Epithelial cell of prostate (primary cell): ENCODE results near the gene OGFOD3.
"Not testable (repeated sequence)": the region's sequence is repeated elsewhere in the genome, so short reads cannot be mapped to it uniquely, and the experiment has no call there.

Source experiments
- DNase-seq: peaks from one replicate; pipeline ENCODE4 v3.0.0-alpha.2; 2011; ENCODE audit warnings: low read depth, low spot score
- H3K27ac ChIP-seq: fragments of 450-650 bp; 2 replicates; pipeline ENCODE4 v1.5.1; 2017; ENCODE audit warnings: mild to moderate bottlenecking

The OGFOD3 gene

DNA sequence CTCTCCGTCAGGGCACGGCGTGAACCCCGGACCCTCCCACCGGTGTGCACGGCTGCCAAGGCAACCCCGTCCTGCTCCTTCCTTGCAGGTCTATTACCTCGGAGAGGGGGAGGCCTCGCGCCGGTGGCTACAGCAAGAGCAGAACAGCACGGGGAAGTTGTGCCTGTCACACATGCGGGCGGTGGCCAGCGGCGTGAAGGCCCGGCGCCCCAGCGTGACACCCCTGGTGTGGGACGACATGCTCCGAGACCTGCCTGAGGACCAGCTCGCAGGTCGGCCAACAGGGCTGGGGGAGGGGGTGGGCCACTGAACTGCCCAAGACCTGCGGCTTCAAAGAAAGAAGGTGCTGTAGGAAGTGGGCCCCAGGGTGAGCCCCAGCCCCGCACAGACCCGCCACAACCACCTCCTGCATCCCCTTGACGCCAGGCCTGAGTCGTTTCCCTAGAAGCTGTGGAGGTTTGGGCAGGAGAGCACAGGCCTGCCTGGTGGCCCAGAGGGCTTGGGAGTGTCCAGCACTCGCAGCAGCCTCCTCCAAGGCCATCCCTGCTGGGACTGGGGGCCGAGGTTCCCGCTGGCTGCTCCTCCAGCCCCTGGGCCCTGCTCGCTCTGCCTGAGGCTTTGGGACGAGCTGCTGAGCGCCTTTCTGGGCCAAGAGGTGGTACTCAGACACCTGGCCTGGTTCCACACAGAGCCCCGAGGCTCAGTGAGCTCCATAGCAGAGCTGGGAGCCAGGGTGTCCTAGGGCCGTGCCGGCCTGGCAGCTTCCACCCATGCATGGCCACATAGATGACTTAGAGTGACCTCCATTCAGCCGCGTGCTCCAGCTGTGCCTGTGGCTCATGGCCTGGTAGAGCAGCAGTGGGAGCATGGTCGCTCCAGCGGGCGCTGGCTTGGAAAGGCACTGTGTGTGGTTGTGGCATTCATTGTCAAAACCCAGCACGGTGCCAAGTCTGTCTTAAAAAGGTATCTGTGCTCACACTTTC, 17.5 kb upstream of the OGFOD3 start:
- no peak for DNase-seq
- H3K27ac ChIP-seq: no peak overlapping the region

DNA sequence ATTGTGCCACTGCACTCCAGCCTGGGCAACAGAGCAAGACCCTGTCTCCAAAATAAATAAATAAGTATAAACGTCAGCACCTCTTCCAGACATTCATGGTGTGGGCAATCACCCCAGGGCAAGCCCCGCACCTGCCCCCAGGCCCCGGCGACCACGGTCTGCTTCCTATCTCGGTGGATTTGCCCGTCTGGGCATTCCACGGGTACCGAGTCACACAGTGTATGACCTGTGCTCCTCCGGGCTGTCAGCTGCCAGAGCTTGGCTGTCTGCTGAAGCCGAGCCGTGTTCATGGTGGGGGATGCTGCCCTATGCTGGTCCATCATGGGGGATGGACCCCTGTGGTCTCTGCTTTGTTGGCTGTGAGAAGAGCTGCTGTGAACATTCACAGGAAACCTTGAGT, 16.7 kb upstream of the OGFOD3 start:
- no peak for DNase-seq

DNA sequence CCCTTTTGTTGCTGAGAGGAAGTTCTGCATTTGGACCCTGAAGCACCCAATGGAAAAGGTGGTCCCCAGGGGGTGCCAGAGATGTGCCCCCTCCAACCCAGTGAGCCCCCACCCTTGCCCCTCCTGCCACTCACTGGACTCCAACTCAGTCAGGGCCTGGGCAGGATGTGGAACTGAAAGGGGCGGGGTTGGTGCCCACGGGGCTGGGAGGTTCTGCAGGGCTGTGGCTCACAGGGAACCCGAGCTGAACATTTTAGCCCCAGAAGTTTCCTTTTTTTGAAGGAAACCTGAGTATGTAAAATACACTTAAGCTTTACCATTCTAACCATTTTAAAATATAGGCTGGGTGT, 15.8 kb upstream of the OGFOD3 start:
- DNase-seq: no peak
- H3K27ac ChIP-seq: no peak overlapping the region

More for the DNA sequence above, 16.7 kb upstream of the OGFOD3 start:
- no peak overlapping the region for H3K27ac ChIP-seq

DNA sequence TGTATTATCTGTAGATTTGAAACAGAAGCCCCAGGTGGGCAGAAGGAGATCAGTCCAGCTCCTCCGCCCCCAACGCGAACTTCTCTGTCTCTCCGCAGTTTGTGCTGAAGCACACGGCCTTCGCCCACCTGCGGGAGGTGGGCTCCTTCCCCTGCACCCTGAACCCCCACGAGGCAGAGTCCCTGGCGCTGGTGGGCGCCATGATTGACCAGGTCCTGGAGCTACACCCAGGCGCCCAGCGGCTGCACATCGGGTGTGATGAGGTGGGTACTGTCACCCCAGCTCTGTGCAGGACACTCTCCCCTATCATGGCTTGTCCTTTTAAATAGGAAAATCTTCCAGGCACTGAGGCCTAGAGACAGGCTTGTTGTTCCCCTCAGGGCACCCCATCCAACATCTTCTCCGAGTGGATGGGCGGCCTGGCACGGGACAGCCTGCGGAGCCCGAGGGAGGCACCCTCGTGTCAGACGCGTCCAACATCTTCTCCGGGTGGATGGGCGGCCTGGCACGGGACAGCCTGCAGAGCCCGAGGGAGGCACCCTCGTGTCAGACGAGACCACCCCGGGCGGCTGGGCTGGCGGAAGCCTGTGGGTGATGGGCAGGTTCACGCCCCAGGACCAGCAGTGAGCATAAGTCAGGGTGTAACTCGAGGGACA, 15.3 kb upstream of the OGFOD3 start:
- no peak for DNase-seq
- no peak overlapping the region for H3K27ac ChIP-seq

DNA sequence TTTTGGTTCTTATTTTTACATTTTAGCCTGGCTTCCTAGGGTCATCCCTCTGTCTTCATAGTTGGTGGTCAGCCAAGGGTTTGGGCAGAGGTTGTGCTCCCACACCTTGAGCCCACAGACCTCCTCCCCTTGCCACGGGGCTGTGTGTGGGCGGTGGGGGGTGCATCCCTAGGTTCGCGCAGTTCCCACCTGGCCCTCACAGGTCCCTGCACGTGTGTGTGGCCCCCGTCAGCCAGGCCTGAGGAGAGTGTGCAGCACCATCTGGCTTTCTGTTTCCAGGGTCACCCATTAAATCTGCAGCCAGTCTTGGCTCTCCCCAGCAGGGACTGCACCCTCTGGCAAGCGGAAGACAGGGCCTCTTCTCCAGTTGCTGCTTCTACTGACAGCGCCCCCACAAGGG, 13.6 kb upstream of the OGFOD3 start:
- no peak overlapping the region for H3K27ac ChIP-seq
- DNase-seq: no peak

DNA sequence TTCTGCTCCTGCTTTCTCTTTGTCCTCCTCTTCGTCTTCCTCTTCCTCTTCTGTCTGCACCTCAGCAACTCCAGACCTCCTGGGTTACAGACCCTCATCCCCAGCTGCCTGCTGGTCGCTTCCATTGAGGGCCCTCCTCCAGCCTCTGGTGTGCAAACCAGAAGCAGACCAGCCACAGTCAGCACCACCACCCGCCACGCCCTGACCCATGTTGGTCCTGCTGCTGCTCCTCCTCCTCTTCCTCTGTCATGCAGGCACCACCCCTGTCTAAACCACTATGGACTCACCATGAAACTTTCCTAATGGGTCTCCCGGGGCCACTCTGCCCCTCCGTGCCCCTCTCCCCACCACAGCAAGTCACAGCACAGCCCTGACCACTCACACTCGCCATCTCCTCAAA, 11.4 kb upstream of the OGFOD3 start:
- no peak overlapping the region for H3K27ac ChIP-seq
- no peak for DNase-seq

DNA sequence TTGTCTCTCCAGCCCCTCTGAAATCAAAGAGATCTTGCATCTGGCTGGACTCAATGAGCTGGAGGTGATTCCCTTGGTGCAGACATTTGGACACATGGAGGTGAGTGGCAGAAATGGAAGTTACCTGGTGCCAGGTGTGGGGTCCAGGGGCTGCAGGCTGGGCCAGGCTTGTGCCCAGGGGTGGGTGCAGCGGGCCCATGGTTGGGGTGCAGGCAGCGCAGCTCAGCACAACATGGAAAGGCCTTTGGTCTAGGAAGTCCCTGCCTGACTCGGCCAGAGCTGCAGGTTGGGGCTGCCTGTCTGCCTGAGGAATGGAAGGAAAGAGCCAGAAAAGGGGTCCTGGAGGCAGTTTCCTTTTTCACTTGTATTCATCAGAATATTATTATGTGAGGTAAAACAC, 10.2 kb upstream of the OGFOD3 start:
- no peak overlapping the region for H3K27ac ChIP-seq
- DNase-seq: no peak

DNA sequence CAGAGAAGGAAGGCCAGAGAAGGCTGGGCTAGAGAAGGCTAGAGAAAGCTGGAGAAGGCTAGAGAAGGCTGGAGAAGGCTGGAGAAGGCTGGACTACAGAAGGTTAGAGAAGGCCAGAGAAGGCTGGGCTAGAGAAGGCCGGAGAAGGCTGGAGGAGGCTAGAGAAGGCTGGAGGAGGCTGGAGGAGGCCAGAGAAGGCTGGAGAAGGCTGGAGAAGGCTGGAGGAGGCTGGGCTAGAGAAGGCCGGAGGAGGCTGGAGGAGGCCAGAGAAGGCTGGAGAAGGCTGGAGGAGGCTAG, 6.4 kb upstream of the OGFOD3 start:
- no peak for DNase-seq
- no peak overlapping the region for H3K27ac ChIP-seq

DNA sequence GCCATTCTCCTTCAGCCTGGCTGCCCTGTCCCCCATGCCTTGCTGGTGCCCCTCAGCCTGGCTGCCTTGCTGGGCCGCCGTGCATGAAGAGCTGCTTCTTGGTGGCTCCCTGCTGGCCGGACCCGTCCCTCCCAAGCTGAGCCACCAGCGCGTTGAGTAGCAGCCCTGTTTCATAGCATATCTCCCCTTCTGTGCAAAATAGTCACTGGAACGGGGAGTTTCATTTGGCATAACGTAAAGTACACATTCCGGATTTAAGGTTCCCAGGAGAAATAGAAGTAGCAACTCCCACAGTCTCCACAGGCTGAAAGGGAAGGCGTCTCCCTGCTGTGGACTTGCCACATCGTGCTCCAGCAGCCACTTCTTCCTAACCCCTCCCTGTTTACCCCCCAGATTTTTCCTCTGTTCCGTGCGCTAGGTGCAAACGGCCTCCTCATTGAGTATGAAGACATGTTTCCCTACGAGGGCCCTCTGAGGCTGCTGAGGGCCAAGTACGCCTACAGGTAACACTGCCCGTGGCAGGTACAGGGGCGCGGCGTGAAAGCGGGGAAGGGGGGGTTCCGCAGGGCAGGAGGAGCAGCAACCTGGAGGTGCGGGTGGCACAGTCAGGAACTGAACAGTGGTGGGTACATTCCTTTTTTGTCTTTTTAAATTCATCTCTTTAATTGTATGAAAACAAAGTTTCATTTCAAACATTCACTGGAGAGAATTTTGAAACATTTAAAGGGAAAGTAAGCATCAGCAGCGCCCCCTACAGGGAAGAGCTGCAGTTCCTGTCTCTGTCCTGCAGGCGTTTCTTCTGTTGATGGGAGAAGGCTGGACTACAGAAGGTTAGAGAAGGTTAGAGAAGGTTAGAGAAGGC, 5.8 kb upstream of the OGFOD3 start:
- no peak overlapping the region for H3K27ac ChIP-seq
- no peak for DNase-seq

DNA sequence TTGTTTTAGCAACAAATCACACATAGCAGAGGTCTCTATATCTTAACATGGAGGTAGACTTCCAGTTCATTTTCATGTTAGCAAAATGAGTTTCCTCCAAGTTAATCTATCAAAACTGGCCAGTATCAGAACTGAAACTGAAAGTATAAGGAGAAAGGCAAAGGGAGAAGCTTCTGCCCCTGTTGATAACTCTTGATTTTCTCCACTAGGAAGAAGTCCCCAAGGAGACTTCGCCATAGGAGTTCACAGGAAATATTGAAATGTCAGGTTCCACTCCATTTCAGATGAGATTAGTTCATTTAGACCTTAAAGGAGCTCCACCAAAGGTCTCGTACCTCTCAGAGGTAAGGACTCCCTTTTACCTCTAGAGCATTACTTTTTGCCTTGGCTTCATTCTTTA, 1.2 kb upstream of the OGFOD3 start:
- H3K27ac ChIP-seq: no peak overlapping the region
- no peak for DNase-seq

DNA sequence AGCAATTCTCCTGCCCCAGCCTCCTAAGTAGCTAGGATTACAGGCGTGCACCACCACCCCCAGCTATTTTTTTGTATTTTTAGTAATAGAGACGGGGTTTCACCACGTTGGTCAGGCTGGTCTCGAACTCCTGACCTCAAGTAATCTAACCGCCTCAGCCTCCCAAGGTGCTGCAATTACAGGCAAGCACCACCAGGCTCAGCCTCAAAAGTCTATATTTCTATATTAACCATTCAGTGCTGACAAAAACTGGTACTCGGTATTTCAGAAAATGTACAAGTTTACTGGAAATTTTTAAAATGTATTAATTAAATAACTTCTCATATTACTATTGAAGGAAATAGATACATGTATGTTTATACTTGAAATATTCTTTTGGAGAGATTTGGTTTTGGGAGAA, 1.6 kb downstream of the OGFOD3 start:
- no peak for DNase-seq
- H3K27ac ChIP-seq: no peak overlapping the region

DNA sequence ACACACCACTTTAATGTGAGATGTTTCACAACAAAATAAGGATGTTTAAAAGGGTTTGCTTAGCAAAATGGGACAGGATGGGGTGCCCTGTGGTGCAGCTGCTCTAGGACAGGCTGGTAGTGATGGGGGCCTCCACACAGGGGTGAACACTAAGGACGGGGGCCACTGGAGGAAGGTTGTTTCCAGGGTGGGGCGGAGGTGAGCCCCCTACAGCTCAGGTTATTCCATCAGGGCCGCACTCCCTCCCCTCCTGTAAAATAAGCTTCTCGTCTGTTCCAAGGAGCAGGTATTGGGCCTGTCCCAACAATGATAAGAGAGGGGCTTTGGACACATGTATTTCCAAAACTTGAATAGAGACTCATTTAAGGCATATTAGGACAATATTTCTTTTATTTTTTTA, 2.1 kb downstream of the OGFOD3 start:
- no peak for DNase-seq

DNA sequence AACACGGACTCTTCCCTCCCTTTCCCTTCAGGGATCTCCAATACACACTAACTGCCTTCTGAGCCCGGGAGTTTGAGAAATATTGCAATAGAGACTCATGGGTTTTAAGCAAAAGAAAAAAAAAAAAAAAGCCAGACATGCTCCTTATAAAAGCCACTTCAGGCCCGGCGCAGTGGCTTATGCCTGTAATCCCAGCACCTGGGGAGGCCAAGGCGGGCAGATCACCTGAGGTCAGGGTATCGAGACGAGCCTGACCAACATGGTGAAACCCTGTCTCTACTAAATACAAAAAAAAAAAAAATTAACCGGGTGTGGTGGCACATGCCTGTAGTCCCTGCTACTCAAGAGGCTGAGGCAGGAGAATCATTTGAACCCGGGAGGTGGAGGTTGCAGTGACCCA, 2.6 kb downstream of the OGFOD3 start:
- no peak for DNase-seq
- H3K27ac ChIP-seq: no peak overlapping the region

More for the DNA sequence above, 2.1 kb downstream of the OGFOD3 start:
- H3K27ac ChIP-seq: no peak overlapping the region

DNA sequence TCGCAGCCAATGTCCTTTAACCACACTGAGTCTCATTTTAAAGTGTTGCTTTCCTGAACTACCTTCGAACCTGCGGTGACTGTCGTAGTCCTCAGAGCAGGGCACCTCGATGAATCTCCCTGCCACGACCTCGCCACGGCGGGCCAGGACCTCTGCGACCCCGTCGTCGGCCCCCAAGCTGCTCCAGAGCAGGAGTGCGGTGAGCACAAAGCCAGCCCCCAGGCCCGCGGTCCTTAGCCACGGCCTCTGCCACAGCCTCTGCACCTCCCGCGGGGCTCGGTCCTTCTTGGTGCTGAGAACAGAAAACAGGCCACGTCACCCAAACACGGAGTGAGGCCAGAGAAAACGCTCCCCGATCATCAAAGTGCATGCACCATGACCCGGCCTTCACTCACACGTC, 3.0 kb downstream of the OGFOD3 start:
- no peak overlapping the region for H3K27ac ChIP-seq
- DNase-seq: no peak

DNA sequence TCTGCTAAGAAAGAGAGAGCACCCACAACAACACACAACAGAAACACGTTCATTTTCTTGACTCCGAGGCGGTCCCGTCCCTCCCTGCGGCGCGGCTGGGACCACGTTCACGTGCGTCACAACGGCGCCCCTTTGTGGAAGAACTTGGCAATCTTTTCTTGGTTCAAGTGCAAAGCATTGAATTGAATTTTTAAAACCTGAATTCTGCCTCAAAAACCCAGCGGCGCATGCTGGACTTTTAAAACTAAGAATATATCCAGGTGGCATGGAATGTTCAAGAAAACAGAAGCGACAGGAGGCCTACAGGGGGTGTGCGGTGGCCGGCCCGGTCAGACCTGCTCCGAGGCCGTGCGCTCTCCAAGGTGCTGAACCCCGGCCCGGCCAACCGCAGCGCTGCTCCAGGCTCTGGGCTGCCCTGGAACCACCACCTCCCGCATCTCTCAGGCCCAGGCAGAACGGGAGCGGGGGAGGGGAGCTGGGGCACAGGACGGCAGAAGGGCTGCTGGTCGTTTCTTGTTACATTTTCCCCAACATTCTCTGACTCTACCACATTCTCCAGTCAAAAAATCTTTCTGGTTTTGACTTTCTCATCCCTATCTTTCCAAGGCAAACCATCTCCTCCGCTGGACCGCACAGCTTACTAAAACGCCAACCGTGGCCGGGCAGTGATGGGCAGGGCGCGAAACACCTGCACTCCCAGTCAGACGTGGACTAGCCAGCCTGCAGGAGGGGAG, 3.7 kb downstream of the OGFOD3 start:
- DNase-seq: no peak
- no peak overlapping the region for H3K27ac ChIP-seq

DNA sequence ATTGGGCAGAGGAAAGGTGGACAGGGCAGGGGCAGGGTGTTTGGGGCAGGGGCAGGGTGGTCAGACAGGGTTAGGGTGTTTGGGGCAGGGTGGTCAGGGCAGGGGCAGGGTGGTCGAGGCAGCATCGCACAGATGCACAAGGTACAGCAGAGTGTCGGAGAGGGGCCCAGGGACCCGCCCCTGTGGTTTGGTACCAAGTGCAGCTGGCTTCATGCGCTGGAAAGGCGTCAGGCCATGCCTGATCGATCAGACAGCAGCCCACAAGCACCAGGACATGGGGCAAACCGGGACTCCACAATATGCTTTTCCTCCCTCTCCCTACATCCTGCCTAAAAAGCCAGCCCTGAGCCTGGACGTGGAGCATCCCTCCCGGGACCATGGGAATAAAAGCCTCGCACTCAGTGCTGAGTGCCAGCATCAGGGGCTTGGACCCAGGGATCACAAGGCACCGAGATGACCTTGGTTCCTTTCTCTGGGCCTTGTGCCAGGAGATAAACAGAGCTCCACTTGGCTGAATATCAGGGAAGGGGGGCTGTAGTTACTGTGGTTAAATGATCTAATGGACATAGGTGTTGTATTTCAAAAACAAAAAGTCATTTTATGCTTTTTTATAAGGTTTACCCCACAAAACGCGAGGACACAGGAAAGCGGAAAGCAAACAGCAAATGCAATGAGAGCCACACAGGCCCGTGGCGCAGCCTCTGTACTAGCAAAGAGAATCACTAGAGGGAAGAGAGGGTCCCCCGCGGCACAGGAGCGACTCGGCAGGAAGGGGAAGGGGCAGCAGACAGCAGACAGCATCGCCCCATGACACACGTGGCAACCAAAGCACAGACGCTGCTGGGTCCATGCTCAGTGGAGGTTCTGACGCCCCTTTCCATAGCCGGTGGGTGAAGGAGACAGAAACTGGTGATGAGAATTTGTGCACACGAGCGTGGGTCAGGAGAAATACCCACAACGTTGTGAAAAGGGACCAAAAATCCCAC, 5.6 kb downstream of the OGFOD3 start:
- no peak for DNase-seq
- H3K27ac ChIP-seq: no peak overlapping the region

DNA sequence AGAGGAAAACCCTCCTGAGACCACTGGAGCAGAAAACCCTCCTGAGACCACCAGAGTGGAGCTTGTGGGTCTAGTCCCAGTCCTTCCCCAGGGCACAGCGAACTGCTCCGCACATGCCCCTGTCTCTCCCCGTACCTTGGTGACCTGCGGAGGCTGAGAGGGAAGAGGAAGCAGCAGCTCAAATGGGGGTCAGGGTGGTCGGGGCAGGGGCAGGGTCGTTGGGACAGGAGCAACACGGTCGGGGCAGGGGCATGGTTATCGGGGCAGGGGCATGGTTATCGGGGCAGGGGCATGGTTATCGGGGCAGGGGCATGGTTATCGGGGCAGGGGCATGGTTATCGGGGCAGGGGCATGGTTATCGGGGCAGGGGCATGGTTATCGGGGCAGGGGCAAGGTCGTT, 6.3 kb downstream of the OGFOD3 start:
- DNase-seq, H3K27ac ChIP-seq: not testable (repeated sequence)

DNA sequence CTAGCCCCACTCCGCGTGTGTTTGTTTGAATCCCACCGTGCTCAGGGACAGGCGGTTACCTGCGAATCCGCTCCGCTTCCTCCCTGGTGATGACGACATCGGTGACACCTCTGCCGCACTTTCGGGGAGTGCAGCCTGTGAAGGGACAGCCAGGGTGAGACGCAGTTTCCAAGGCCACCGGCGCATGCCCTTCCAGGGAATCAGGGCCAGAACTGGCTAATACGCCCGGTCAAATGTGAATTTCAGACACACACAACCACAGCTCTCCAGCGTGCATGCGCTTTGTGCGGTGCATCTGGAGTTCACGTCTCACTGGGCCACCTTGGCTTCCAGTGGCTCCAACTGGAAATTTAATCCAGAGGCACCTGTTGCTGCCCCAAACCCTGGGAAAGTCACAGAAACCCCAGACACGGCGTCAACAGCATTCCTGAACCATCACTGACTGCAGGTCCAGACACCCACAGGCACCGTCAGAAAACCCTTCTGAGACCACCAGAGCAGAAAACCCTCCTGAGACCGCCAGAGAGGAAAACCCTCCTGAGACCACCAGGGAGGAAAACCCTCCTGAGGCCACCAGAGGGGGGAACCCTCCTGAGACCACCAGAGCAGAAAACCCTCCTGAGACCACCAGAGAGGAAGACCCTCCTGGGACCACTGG, 6.9 kb downstream of the OGFOD3 start:
- H3K27ac ChIP-seq: no peak overlapping the region
- no peak for DNase-seq
